ENCODE measurements around the gene ST3GAL3.
A peak's percentile ranks its signal among the peaks of the same experiment; 100 is the strongest.

The ST3GAL3 gene

GRCh38 chr1:43910343-43910742 lies 203.0 kb downstream of the ST3GAL3 start:
- DNase-seq (ENCODE audit: low read depth in 2 of 2, low spot score in 1 of 2): no peak

GRCh38 chr1:43912607-43913006 lies 205.3 kb downstream of the ST3GAL3 start:
- no peak for DNase-seq (ENCODE audit: low read depth in 2 of 2, low spot score in 1 of 2)

- DNase-seq (ENCODE audit: low read depth in 2 of 2, low spot score in 1 of 2): no peak
Observed at GRCh38 chr1:43913051-43913501, 205.7 kb downstream of the ST3GAL3 start.

- DNase-seq (ENCODE audit: low read depth in 2 of 2, low spot score in 1 of 2): no peak
Observed at GRCh38 chr1:43913666-43914360, 206.5 kb downstream of the ST3GAL3 start.

GRCh38 chr1:43914576-43915525 lies 207.5 kb downstream of the ST3GAL3 start:
- DNase-seq (ENCODE audit: low read depth in 2 of 2, low spot score in 1 of 2): no peak

- no peak for DNase-seq (ENCODE audit: low read depth in 2 of 2, low spot score in 1 of 2)
Observed at GRCh38 chr1:43919906-43920305, 212.6 kb downstream of the ST3GAL3 start.

- DNase-seq (ENCODE audit: low read depth in 2 of 2, low spot score in 1 of 2): no peak
Observed at GRCh38 chr1:43921022-43921421, 213.7 kb downstream of the ST3GAL3 start.

- no peak for DNase-seq (ENCODE audit: low read depth in 2 of 2, low spot score in 1 of 2)
Observed at GRCh38 chr1:43924516-43924915, 217.2 kb downstream of the ST3GAL3 start.

- no peak for DNase-seq (ENCODE audit: low read depth in 2 of 2, low spot score in 1 of 2)
Observed at GRCh38 chr1:43925846-43926245, 218.5 kb downstream of the ST3GAL3 start.

GRCh38 chr1:43930168-43930948 lies 223.0 kb downstream of the ST3GAL3 start:
- no peak for DNase-seq (ENCODE audit: low read depth in 2 of 2, low spot score in 1 of 2)

GRCh38 chr1:43930949-43931275 lies 223.6 kb downstream of the ST3GAL3 start:
- no peak for DNase-seq (ENCODE audit: low read depth in 2 of 2, low spot score in 1 of 2)

- no peak for DNase-seq (ENCODE audit: low read depth in 2 of 2, low spot score in 1 of 2)
Observed at GRCh38 chr1:43931711-43932660, 224.7 kb downstream of the ST3GAL3 start.

GRCh38 chr1:43932786-43933385 lies 225.6 kb downstream of the ST3GAL3 start:
- DNase-seq (ENCODE audit: low read depth in 2 of 2, low spot score in 1 of 2): no peak

GRCh38 chr1:43933386-43934100 lies 226.2 kb downstream of the ST3GAL3 start, which contains the start of gene ARTN:
Gene ARTN (plus strand): TSS chr1:43933801. CDS start chr1:43935657, 1,856 bp downstream.
- DNase-seq (ENCODE audit: low read depth in 2 of 2, low spot score in 1 of 2): no peak

GRCh38 chr1:43934101-43934985 lies 227.0 kb downstream of the ST3GAL3 start:
- DNase-seq (ENCODE audit: low read depth in 2 of 2, low spot score in 1 of 2): peak in 1 of 2 donors; percentile 27

GRCh38 chr1:43934986-43935324 lies 227.6 kb downstream of the ST3GAL3 start:
- no peak for DNase-seq (ENCODE audit: low read depth in 2 of 2, low spot score in 1 of 2)

GRCh38 chr1:43935711-43936427 lies 228.5 kb downstream of the ST3GAL3 start:
- no peak for DNase-seq (ENCODE audit: low read depth in 2 of 2, low spot score in 1 of 2)

Data from stimulated activated CD8-positive, alpha-beta memory T cell treated with anti-CD3 and anti-CD28 coated beads, Interleukin-4, amount 100 ng/mL, for 1 hour (primary cell).